HepG2 (cell line): Measurements from ENCODE around the gene RETREG2. TPM values are rescaled to one million over a fixed set of nuclear protein-coding genes. Genes with fewer than 3 reads are reported as not detected.

Source experiments
- AGO2 ChIP-seq: fragments of 200-400 bp; formaldehyde crosslinking; optimal IDR thresholded peaks from 2 replicates; pipeline ENCODE3; 2017; ENCODE audit warnings: mild to moderate bottlenecking, low read depth, low read length, moderate library complexity
- FOSL2 ChIP-seq: sonication (generic); formaldehyde crosslinking; IDR thresholded peaks from 2 replicates; pipeline ENCODE4 v1.4.0; 2020; ENCODE audit warnings: missing genetic modification reagents
- FOXO4 ChIP-seq: sonication (generic); formaldehyde crosslinking; conservative IDR thresholded peaks from 2 replicates; pipeline ENCODE4 v1.8.1; 2023; ENCODE audit warnings: missing genetic modification reagents
- GZF1 ChIP-seq: sonication (generic); formaldehyde crosslinking; IDR thresholded peaks from 2 replicates; pipeline ENCODE4 v1.5.1; 2020; ENCODE audit warnings: mild to moderate bottlenecking, missing genetic modification reagents
- IRF2 ChIP-seq: IDR thresholded peaks from 2 replicates; pipeline ENCODE4 v1.6.1; 2018; ENCODE audit warnings: missing genetic modification reagents, missing compliant biosample characterization
- JARID2 ChIP-seq: sonication (generic); formaldehyde crosslinking; IDR thresholded peaks from 2 replicates; pipeline ENCODE4 v1.8.1; 2023; ENCODE audit warnings: missing genetic modification reagents, inconsistent platforms; ENCODE audit not compliant: insufficient replicate concordance
- KMT2B ChIP-seq: IDR thresholded peaks from 2 replicates; pipeline ENCODE4 v1.6.1; 2016; ENCODE audit warnings: missing genetic modification reagents, missing compliant biosample characterization
- MEF2D ChIP-seq: sonication (generic); formaldehyde crosslinking; IDR thresholded peaks from 2 replicates; pipeline ENCODE4 v1.5.1; 2020; ENCODE audit warnings: mild to moderate bottlenecking, missing genetic modification reagents
- PRDM10 ChIP-seq: sonication (generic); formaldehyde crosslinking; IDR thresholded peaks from 2 replicates; pipeline ENCODE4 v1.4.0; 2020; ENCODE audit warnings: low read depth, missing genetic modification reagents
- RELA ChIP-seq: sonication (generic); formaldehyde crosslinking; IDR thresholded peaks from 2 replicates; pipeline ENCODE4 v1.4.0; 2020; ENCODE audit warnings: missing genetic modification reagents
- SOX13 ChIP-seq, 3 experiments: fragments of 450-650 bp in 1 of 3; sonication (generic) in 1 of 3; formaldehyde crosslinking in 1 of 3; IDR thresholded peaks in 2 of 3; conservative IDR thresholded peaks in 1 of 3; 2 replicates each; pipeline versions ENCODE4 v1.5.0 to v1.6.1; 2016 to 2020; ENCODE audit warnings: antibody characterized with exemption in 1 of 3, mild to moderate bottlenecking in 1 of 3, missing compliant biosample characterization in 1 of 3, missing genetic modification reagents in 1 of 3, moderate library complexity in 1 of 3
- SRY ChIP-seq: sonication (generic); formaldehyde crosslinking; IDR thresholded peaks from 2 replicates; pipeline ENCODE4 v1.8.0; 2022; ENCODE audit warnings: mild to moderate bottlenecking, missing genetic modification reagents
- SYNCRIP ChIP-seq: fragments of 200-400 bp; formaldehyde crosslinking; IDR thresholded peaks from 2 replicates; pipeline ENCODE4 v1.6.1; 2018; ENCODE audit warnings: mild to moderate bottlenecking, low read depth, low read length; ENCODE audit not compliant: insufficient read depth
- ZBTB7A ChIP-seq: sonication (generic); formaldehyde crosslinking; IDR thresholded peaks from 2 replicates; pipeline ENCODE4 v1.8.0; 2022; ENCODE audit warnings: mild to moderate bottlenecking, missing genetic modification reagents
- ZNF7 ChIP-seq: IDR thresholded peaks from 2 replicates; pipeline ENCODE4 v1.6.1; 2016; ENCODE audit warnings: missing biosample characterization, missing genetic modification reagents
- polyA plus RNA-seq, 8 experiments: library from polyadenylated mRNA; depleted of rRNA in 3 of 8; stranded (reverse) in 7 of 8; unstranded in 1 of 8; fragments of >200 nt; fragmentation: Illumina TruSeq in 4 of 8; extraction: Trizol in 4 of 8; gene quantifications; 2 replicates each; pipeline versions ENCODE4 v1.2.1 to v1.2.3, GENCODE V29; 2011 to 2016; ENCODE audit warnings: low read depth in 4 of 8, missing spikeins in 1 of 8, mixed read lengths in 1 of 8; ENCODE audit not compliant: insufficient read depth in 1 of 8
- total RNA-seq, 5 experiments: library from RNA; depleted of rRNA; stranded (reverse); fragments of >200 nt; fragmentation: Illumina TruSeq; extraction: Trizol; gene quantifications; 2 replicates each; pipeline ENCODE4 v1.2.3, GENCODE V29; 2016; ENCODE audit warnings: low read depth in 1 of 5
- TF ChIP-seq, protein P1 (sequence below): sonication (generic); formaldehyde crosslinking; IDR thresholded peaks from 2 replicates; pipeline ENCODE4 v1.5.0; 2020; ENCODE audit warnings: mild to moderate bottlenecking, missing genetic modification reagents, borderline replicate concordance

RETREG2 gene
- total and polyA plus RNA-seq, 2 of the 13 experiments (the other 11 are each of a cell fraction or from before 2014, with no cell fraction given): 86.0 to 134 TPM

DNA sequence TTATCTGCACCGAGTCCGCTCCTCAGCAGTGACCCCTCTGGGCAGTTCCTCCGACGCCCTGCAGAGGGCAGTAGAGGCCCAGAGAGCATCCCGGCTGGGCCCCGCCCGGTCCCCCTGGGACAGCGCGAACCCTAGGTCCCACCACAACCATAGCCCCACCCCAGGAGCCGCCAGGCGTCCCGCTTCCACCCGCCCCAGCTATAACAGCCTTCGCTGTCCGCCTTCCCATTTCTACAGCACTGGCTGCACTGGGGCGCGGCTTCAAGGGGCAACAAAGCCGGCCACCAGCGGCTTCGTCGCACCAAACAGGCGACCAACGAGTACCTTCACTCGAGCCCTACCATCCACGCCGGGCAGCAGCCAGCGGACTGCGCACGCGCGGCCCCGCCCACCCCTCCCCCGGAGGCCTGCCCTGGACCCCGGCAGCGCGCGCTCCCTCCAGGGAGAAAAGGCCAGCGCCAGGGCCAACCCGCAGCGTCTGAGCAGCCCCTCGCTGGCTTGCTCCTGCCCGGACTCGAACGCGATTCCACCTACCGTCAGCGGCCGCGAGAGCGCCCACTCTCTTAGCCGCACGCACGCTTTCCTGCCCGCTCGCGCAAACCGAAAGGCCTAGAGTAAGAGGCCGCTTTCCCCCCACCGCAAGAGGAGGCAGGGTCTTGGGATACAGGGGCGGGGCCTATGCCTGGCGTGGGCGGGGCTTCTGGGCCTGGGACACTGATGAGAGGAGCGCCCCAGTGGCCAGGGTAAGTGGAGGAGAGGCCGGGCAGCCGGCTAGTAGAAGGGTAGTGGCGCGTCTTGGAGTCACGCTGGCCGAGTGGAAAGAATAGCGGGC lies 17.7 kb upstream of the RETREG2 start, which contains the start of gene NHEJ1 (continued):
- TF ChIP-seq RELA: 0 out of 2 replicates have a peak, but pooled peaks have one; percentile 18
- TF ChIP-seq, protein P1, sequence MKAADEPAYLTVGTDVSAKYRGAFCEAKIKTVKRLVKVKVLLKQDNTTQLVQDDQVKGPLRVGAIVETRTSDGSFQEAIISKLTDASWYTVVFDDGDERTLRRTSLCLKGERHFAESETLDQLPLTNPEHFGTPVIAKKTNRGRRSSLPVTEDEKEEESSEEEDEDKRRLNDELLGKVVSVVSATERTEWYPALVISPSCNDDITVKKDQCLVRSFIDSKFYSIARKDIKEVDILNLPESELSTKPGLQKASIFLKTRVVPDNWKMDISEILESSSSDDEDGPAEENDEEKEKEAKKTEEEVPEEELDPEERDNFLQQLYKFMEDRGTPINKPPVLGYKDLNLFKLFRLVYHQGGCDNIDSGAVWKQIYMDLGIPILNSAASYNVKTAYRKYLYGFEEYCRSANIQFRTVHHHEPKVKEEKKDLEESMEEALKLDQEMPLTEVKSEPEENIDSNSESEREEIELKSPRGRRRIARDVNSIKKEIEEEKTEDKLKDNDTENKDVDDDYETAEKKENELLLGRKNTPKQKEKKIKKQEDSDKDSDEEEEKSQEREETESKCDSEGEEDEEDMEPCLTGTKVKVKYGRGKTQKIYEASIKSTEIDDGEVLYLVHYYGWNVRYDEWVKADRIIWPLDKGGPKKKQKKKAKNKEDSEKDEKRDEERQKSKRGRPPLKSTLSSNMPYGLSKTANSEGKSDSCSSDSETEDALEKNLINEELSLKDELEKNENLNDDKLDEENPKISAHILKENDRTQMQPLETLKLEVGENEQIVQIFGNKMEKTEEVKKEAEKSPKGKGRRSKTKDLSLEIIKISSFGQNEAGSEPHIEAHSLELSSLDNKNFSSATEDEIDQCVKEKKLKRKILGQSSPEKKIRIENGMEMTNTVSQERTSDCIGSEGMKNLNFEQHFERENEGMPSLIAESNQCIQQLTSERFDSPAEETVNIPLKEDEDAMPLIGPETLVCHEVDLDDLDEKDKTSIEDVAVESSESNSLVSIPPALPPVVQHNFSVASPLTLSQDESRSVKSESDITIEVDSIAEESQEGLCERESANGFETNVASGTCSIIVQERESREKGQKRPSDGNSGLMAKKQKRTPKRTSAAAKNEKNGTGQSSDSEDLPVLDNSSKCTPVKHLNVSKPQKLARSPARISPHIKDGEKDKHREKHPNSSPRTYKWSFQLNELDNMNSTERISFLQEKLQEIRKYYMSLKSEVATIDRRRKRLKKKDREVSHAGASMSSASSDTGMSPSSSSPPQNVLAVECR: peak; percentile 90; the same call in 1 of the 2 replicates
- peak; percentile 74 for TF ChIP-seq ZBTB7A (CRISPR knock-in tag)
- no peak for TF ChIP-seq FOSL2 (CRISPR knock-in tag)
- TF ChIP-seq GZF1 (CRISPR knock-in tag): no peak; the same call in 1 of the 2 replicates
- TF ChIP-seq SRY: peak; percentile 92
- peak; percentile 92; the same call in 1 of the 2 replicates for TF ChIP-seq FOXO4 (CRISPR knock-in tag)
- 0 out of 2 replicates have a peak, but pooled peaks have one; percentile 35 for TF ChIP-seq ZNF7 (CRISPR knock-in tag)
- peak; percentile 90 for TF ChIP-seq MEF2D (CRISPR knock-in tag)
- TF ChIP-seq PRDM10 (CRISPR knock-in tag): 0 out of 2 replicates have a peak, but pooled peaks have one; percentile 35
- TF ChIP-seq SOX13 (IDR thresholded peaks at IDR 0.05): peak; percentile 8; the same call in 1 of the 2 replicates
- TF ChIP-seq SOX13 (CRISPR knock-in tag; conservative IDR thresholded peaks at IDR 0.05 in 1 of 2, IDR thresholded peaks at IDR 0.05 in 1 of 2): no peak; a peak in 2 of 4 replicates
- peak; percentile 84 for TF ChIP-seq KMT2B (CRISPR knock-in tag)
- peak; percentile 96 for TF ChIP-seq AGO2
- peak; percentile 85 for TF ChIP-seq IRF2 (CRISPR knock-in tag)
- no peak for TF ChIP-seq SYNCRIP
- TF ChIP-seq JARID2 (CRISPR knock-in tag): peak; percentile 87
